ENCODE measurements around the gene LRP8. TPM values are rescaled to one million over a fixed set of nuclear protein-coding genes. Genes with fewer than 3 reads are reported as not detected.

The LRP8 gene
- total and polyA plus RNA-seq, 2 experiments from 2014 or later, result 27.8 to 71.1 TPM

GRCh38 chr1:53259932-53260331, 67.9 kb downstream of the LRP8 start:
- DNase-seq (ENCODE audit: low spot score) (no peak), ATAC-seq (no peak)
- H3K27ac Mint-ChIP-seq, result no peak overlapping the region
- no peak overlapping the region for H2AFZ ChIP-seq
- no peaks in the 10 kb centered on the region for H3K9me3 Mint-ChIP-seq
- TF ChIP-seq POLR2AphosphoS5 (IDR thresholded peaks at IDR 0.05; ENCODE audit: low read depth) (no peak), ETS1 (IDR thresholded peaks at IDR 0.05) (no peak)
- no peaks in the 10 kb centered on the region for H3K4me1 Mint-ChIP-seq
- no peak overlapping the region for H3K27ac ChIP-seq (ENCODE audit: low read depth)
- H3F3A ChIP-seq (replicated peaks; ENCODE audit: low read depth), result peaks cover 6% of the 10 kb centered on the region
- H3K4me1 ChIP-seq (ENCODE audit: insufficient read depth), result no peaks in the 10 kb centered on the region
- H3K4me2 ChIP-seq, result no peak overlapping the region
- H3K36me3 Mint-ChIP-seq (ENCODE audit: low read depth), result peaks cover 97% of the 10 kb centered on the region
- H3K27me3 ChIP-seq (ENCODE audit: insufficient read depth), result no peaks in the 10 kb centered on the region
- H3K36me3 ChIP-seq (ENCODE audit: insufficient read depth), result peaks cover 73% of the 10 kb centered on the region
- no peaks in the 10 kb centered on the region for H3K79me2 ChIP-seq (replicated peaks; ENCODE audit: insufficient read depth)
- no peak overlapping the region for H3K4me3 Mint-ChIP-seq
- no peaks in the 10 kb centered on the region for H3K9me2 ChIP-seq (ENCODE audit: insufficient read depth)
- H3K4me3 ChIP-seq, result no peak overlapping the region
- H4K20me1 ChIP-seq (replicated peaks; ENCODE audit: insufficient read depth), result peaks cover 18% of the 10 kb centered on the region
- peaks cover 6% of the 10 kb centered on the region for H3K27me3 Mint-ChIP-seq (ENCODE audit: insufficient read depth, low read depth, poor library complexity)

GRCh38 chr1:53258216-53258615, 69.7 kb downstream of the LRP8 start:
- no peaks in the 10 kb centered on the region for H3K4me1 Mint-ChIP-seq
- Histone ChIP-seq H4K20me1 (replicated peaks; ENCODE audit: insufficient read depth) (peaks cover 24% of the 10 kb centered on the region), H3K4me2 (no peak overlapping the region), H3K4me1 (ENCODE audit: insufficient read depth) (no peaks in the 10 kb centered on the region), H3K79me2 (replicated peaks; ENCODE audit: insufficient read depth) (no peaks in the 10 kb centered on the region), H3K27ac (ENCODE audit: low read depth) (no peak overlapping the region), H3K4me3 (no peak overlapping the region), H3K9me2 (ENCODE audit: insufficient read depth) (no peaks in the 10 kb centered on the region), H3F3A (replicated peaks; ENCODE audit: low read depth) (peaks cover 6% of the 10 kb centered on the region), H3K36me3 (ENCODE audit: insufficient read depth) (peaks cover 72% of the 10 kb centered on the region), H2AFZ (no peak overlapping the region), H3K27me3 (ENCODE audit: insufficient read depth) (no peaks in the 10 kb centered on the region)
- ATAC-seq (no peak), DNase-seq (ENCODE audit: low spot score) (no peak)
- no peak overlapping the region for H3K4me3 Mint-ChIP-seq
- peaks cover 96% of the 10 kb centered on the region for H3K36me3 Mint-ChIP-seq (ENCODE audit: low read depth)
- H3K9me3 Mint-ChIP-seq, result no peaks in the 10 kb centered on the region
- TF ChIP-seq POLR2AphosphoS5 (IDR thresholded peaks at IDR 0.05; ENCODE audit: low read depth) (no peak), JUNB (IDR thresholded peaks at IDR 0.05; ENCODE audit: unreplicated experiment) (no peak), ZNF331 (CRISPR knock-in tag; IDR thresholded peaks at IDR 0.05; ENCODE audit: low read depth) (no peak), ZNF462 (CRISPR knock-in tag; IDR thresholded peaks at IDR 0.05) (no peak), EZH2 (IDR thresholded peaks at IDR 0.05; ENCODE audit: low read depth, unreplicated experiment) (no peak), CTCF (conservative IDR thresholded peaks at IDR 0.05; ENCODE audit: low read depth in 2 of 2) (no peak), NANOG (IDR thresholded peaks at IDR 0.05; ENCODE audit: borderline replicate concordance) (no peak), ETS1 (IDR thresholded peaks at IDR 0.05) (no peak), CREB1 (CRISPR knock-in tag; IDR thresholded peaks at IDR 0.05; ENCODE audit: low read depth) (no peak), ZNF114 (CRISPR knock-in tag; IDR thresholded peaks at IDR 0.05) (no peak)
- H3K27ac Mint-ChIP-seq, result no peak overlapping the region
- H3K27me3 Mint-ChIP-seq (ENCODE audit: insufficient read depth, low read depth, poor library complexity), result peaks cover 6% of the 10 kb centered on the region
